Epithelial cell of proximal tubule (primary cell): ENCODE measurements around the gene SRGAP1. TPM values are rescaled to one million over a fixed set of nuclear protein-coding genes. Genes with fewer than 3 reads are reported as not detected.
"Not testable (repeated sequence)": the region's sequence is repeated elsewhere in the genome, so short reads cannot be mapped to it uniquely, and the experiment has no call there.

ENCODE experiments used
- DNase-seq: peaks from one replicate; pipeline ENCODE4 v3.0.0-alpha.2; 2011; ENCODE audit warnings: low read depth
- H3K4me3 ChIP-seq: 2 replicates; pipeline ENCODE4 v1.5.1; 2011; ENCODE audit warnings: low read depth, mild to moderate bottlenecking, low read length
- total RNA-seq: library from RNA; depleted of rRNA; stranded (reverse); fragments of >200 nt; gene quantifications from 2 replicates; pipeline ENCODE4 v1.2.3, GENCODE V29; 2015
- TF ChIP-seq, protein P1 (sequence below): conservative IDR thresholded peaks from 2 replicates; pipeline ENCODE4 v1.5.1; 2012; ENCODE audit warnings: low read depth, mild to moderate bottlenecking, low read length

SRGAP1 gene
- total RNA-seq, 1 donor from 2014 or later: 9.4 TPM

DNA sequence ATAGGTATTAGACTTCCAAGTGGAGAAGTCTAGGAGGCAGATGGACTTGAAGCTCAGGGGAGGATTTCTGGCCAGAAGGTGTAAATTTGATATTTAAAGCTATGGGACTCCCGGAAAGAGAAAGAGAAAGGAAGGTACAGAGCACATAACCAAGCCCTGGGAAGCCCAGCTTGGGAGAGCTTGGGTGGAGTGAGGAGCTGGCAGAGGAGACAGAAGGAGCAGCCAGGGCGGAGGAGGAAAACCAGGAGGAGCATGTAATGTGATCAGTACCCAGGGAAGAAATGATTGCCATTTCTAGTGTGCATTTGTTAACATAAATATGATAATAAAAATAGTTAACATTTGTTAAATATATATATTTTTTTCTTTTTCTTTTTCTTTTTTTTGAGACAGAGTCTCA, 310.2 kb downstream of the SRGAP1 start:
- TF ChIP-seq, protein P1, sequence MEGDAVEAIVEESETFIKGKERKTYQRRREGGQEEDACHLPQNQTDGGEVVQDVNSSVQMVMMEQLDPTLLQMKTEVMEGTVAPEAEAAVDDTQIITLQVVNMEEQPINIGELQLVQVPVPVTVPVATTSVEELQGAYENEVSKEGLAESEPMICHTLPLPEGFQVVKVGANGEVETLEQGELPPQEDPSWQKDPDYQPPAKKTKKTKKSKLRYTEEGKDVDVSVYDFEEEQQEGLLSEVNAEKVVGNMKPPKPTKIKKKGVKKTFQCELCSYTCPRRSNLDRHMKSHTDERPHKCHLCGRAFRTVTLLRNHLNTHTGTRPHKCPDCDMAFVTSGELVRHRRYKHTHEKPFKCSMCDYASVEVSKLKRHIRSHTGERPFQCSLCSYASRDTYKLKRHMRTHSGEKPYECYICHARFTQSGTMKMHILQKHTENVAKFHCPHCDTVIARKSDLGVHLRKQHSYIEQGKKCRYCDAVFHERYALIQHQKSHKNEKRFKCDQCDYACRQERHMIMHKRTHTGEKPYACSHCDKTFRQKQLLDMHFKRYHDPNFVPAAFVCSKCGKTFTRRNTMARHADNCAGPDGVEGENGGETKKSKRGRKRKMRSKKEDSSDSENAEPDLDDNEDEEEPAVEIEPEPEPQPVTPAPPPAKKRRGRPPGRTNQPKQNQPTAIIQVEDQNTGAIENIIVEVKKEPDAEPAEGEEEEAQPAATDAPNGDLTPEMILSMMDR: no peak
- no peak for DNase-seq
- H3K4me3 ChIP-seq: no peak overlapping the region

DNA sequence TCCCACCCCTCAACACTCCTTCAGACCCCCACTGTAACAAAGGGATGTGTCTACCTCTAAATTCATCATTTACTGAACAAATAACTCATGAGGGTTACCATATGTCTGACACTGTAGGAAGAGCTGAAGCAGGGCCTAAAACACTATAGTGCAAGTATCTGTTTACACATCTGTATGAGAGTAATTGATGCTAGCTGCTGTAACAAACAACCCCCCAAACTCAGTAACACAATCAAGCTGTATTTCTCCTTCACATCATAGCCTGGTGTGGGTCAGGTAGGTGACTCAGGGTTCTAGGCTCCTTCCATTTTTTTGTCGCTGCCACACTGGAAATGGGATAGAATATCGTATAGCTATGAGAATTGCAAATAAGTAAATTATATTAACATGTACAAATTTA, 312.6 kb downstream of the SRGAP1 start:
- no peak for DNase-seq
- TF ChIP-seq, protein P1: no peak
- no peak overlapping the region for H3K4me3 ChIP-seq

DNA sequence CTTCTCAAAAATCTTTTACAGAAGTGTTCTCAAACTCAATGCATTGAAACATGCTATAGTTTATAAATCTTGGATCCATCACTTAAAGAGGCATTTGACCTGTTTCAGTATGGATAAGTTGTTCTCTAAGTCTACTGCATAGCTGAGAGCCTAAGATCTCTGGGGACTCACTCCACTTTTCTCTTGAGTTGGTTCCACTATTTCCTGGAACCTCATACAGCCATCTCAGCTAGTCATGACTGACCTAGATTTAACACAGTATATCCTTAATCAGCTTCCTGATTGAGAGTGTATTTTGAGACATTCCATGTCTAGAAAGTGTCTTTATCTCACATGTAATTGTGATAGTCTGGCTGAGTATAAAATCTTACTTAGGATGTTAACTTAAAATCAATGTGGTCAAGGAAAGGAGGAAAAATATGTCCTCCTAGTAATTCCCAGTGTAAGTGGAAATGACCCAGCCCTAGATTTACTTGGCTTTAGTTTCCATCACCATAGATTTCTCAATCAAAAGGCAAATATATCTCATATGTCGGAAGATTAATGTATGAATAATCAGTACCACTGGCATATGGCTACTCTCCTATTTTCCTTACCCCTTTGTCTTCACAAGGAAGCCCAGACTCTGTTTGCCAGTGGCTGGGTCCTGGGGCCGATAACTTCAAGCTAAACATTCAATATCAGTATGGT, 315.7 kb downstream of the SRGAP1 start:
- DNase-seq: no peak
- TF ChIP-seq, protein P1: no peak
- H3K4me3 ChIP-seq: no peak overlapping the region

DNA sequence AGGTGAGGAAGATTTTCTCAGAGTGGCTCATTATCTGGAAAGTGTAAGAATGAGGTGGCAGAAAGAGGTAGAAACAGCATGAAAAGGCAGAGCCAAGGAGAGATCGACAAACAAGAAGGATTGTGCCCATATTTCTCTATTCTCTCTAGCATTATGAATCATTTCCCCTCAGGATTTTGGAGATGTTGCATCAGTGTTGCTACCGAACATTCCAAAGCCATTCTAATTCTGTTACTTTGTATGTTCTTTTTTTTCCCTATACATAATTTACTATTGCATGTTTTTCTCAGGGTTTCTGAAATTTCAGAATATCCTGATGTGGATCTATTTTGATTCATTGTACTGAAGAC, 316.2 kb downstream of the SRGAP1 start:
- H3K4me3 ChIP-seq: no peak overlapping the region
- DNase-seq: no peak
- TF ChIP-seq, protein P1: no peak

DNA sequence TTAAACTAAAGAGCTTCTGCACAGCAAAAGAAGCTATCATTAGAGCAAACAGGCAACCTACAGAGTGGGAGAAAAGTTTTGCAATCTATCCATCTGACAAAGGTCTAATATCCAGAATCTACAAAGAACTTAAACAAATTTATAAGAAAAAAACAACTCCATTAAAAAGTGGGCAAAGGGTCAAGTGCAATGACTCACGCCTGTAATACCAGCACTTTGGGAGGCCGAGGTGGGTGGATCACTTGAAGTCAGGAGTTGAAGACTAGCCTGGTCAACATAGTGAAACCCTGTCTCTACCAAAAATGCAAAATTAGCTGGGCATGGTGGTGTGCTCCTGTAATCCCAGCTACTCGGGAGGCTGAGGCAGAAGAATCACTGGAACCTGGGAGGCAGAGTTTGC, 322.1 kb downstream of the SRGAP1 start:
- not testable (repeated sequence) for H3K4me3 ChIP-seq, DNase-seq

DNA sequence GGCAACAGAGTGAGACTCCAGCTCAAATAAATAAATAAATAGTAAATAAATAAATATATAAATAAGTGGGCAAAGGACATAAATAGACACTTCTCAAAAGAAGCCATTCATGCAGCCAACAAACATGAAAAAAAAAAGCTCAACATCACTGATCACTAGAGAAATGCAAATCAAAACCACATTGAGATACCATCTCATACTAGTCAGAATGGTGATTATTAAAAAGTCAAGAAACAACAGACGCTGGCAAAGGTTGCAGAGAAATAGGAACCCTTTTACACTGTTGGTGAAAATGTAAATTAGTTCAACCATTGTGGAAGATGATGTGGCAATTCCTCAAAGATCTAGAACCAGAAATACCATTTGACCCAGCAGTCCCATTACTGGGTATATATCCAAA, 322.5 kb downstream of the SRGAP1 start:
- H3K4me3 ChIP-seq, DNase-seq: not testable (repeated sequence)

DNA sequence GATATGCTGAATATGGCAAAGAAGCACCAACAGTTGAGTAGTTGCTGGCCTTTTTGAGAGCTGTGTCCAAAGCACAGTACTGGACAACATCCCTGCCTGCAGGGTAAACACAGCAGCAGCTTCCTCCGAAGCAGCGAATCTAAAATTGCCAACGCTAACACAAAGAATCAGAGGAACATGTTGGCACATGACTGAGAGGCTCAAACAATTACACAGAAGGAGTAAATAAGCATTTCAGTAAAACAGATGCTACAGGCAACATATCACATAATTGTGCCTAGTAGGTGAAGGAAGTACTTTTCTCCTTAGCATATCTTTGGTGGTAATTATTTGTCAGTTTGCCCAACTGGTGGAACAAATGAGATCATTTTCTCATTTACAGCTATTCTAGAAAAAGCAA, 325.5 kb downstream of the SRGAP1 start:
- no peak overlapping the region for H3K4me3 ChIP-seq
- TF ChIP-seq, protein P1: no peak

DNA sequence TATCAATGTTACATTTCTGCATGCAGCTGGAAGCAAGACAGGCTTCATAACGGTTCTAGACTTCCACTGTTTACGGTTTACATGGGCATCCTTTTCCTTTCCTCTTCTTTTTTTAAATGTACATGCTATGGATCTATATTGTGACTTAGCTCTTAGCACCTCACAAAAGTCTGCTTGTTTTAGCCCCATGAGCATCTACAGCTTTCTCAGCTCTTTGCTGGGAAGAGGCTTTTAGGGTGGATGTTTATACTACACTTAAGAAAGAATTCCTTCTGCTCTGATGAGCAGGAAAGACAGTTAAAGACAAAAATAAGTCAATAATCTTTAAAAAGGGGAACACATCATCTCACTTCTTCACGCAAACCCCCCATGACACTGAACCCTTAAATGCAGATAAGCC, 326.2 kb downstream of the SRGAP1 start:
- no peak for DNase-seq
- no peak overlapping the region for H3K4me3 ChIP-seq
- TF ChIP-seq, protein P1: no peak

More for the DNA sequence above, 325.5 kb downstream of the SRGAP1 start:
- no peak for DNase-seq
